H9 (cell line): ENCODE data around the gene FHOD3. TPM values are rescaled to one million over a fixed set of nuclear protein-coding genes. Genes with fewer than 3 reads are reported as not detected.

Experiments used
- DNase-seq: peaks from one replicate; pipeline ENCODE4 v3.0.0-alpha.2; 2017
- H2AFZ ChIP-seq: one replicate; pipeline ENCODE4 v1.6.1; 2013; ENCODE audit warnings: mild to moderate bottlenecking, low read length, control low read depth, moderate library complexity
- H2AK5ac ChIP-seq: 2 replicates; pipeline ENCODE4 v1.6.1; 2013; ENCODE audit warnings: low read length, control low read depth, mixed read lengths; ENCODE audit not compliant: insufficient read length
- H2BK120ac ChIP-seq: one replicate; pipeline ENCODE4 v1.6.1; 2013; ENCODE audit warnings: low read depth, mild to moderate bottlenecking, low read length, control low read depth, inconsistent platforms; ENCODE audit not compliant: poor library complexity, severe bottlenecking
- H2BK12ac ChIP-seq: 2 replicates; pipeline ENCODE4 v1.6.1; 2013; ENCODE audit warnings: low read length, control low read depth, mixed read lengths, low read depth; ENCODE audit not compliant: insufficient read length
- H2BK15ac ChIP-seq: 2 replicates; pipeline ENCODE4 v1.6.1; 2013; ENCODE audit warnings: low read depth, low read length, control low read depth
- H2BK20ac ChIP-seq: one replicate; pipeline ENCODE4 v1.6.1; 2013; ENCODE audit warnings: low read depth, mild to moderate bottlenecking, low read length, control low read depth, inconsistent platforms; ENCODE audit not compliant: poor library complexity, severe bottlenecking
- H2BK5ac ChIP-seq: 2 replicates; pipeline ENCODE4 v1.6.1; 2013; ENCODE audit warnings: low read length, control low read depth, mixed read lengths; ENCODE audit not compliant: insufficient read length
- H3K14ac ChIP-seq: 2 replicates; pipeline ENCODE4 v1.6.1; 2013; ENCODE audit warnings: low read length, control low read depth; ENCODE audit not compliant: insufficient read depth
- H3K18ac ChIP-seq: 2 replicates; pipeline ENCODE4 v1.6.1; 2013; ENCODE audit warnings: low read depth, mild to moderate bottlenecking, mixed read lengths, low read length, control low read depth; ENCODE audit not compliant: insufficient read length
- H3K23ac ChIP-seq: 2 replicates; pipeline ENCODE4 v1.6.1; 2013; ENCODE audit warnings: low read length, control low read depth, mixed read lengths, low read depth; ENCODE audit not compliant: insufficient read length
- H3K23me2 ChIP-seq: 2 replicates; pipeline ENCODE4 v1.6.1; 2013; ENCODE audit warnings: low read depth, mild to moderate bottlenecking, mixed read lengths, low read length, control low read depth; ENCODE audit not compliant: insufficient read length, poor library complexity, severe bottlenecking
- H3K27ac ChIP-seq: 2 replicates; pipeline ENCODE4 v1.5.1; 2013; ENCODE audit warnings: low read length, control low read depth, mixed read lengths, low read depth; ENCODE audit not compliant: insufficient read length
- H3K27me3 ChIP-seq: 2 replicates; pipeline ENCODE4 v1.6.1; 2013; ENCODE audit warnings: low read length, control low read depth, inconsistent platforms; ENCODE audit not compliant: insufficient read depth
- H3K4ac ChIP-seq: 2 replicates; pipeline ENCODE4 v1.6.1; 2013; ENCODE audit warnings: low read depth, mild to moderate bottlenecking, control low read depth, inconsistent platforms, low read length, moderate library complexity
- H3K4me1 ChIP-seq: 2 replicates; pipeline ENCODE4 v1.6.1; 2013; ENCODE audit warnings: low read length, control low read depth, inconsistent platforms; ENCODE audit not compliant: insufficient read depth
- H3K4me2 ChIP-seq: 2 replicates; pipeline ENCODE4 v1.6.1; 2013; ENCODE audit warnings: low read length, control low read depth, mixed read lengths; ENCODE audit not compliant: insufficient read length, insufficient read depth
- H3K56ac ChIP-seq: 2 replicates; pipeline ENCODE4 v1.6.1; 2013; ENCODE audit warnings: low read depth, mild to moderate bottlenecking, mixed read lengths, low read length, control low read depth; ENCODE audit not compliant: insufficient read length
- H3K79me1 ChIP-seq: 2 replicates; pipeline ENCODE4 v1.6.1; 2013; ENCODE audit warnings: low read depth, mild to moderate bottlenecking, moderate library complexity, low read length, control low read depth, inconsistent platforms; ENCODE audit not compliant: insufficient read depth, poor library complexity, severe bottlenecking
- H3K79me2 ChIP-seq: 2 replicates; pipeline ENCODE4 v1.6.1; 2013; ENCODE audit warnings: low read length, control low read depth, inconsistent platforms; ENCODE audit not compliant: insufficient read depth
- H3K9ac ChIP-seq: 2 replicates; pipeline ENCODE4 v1.6.1; 2013; ENCODE audit warnings: low read length, control low read depth, mixed read lengths; ENCODE audit not compliant: insufficient read length; ENCODE audit errors: extremely low read depth
- H3K9me3 ChIP-seq: one replicate; pipeline ENCODE4 v1.6.1; 2013; ENCODE audit warnings: low read depth, low read length, inconsistent platforms; ENCODE audit not compliant: control insufficient read depth
- H3T11ph ChIP-seq: one replicate; pipeline ENCODE4 v1.6.1; 2013; ENCODE audit warnings: mild to moderate bottlenecking, low read length, control low read depth, inconsistent platforms
- H4K20me1 ChIP-seq: one replicate; pipeline ENCODE4 v1.6.1; 2013; ENCODE audit not compliant: control insufficient read depth, insufficient read length, insufficient read depth
- H4K5ac ChIP-seq: 2 replicates; pipeline ENCODE4 v1.6.1; 2013; ENCODE audit warnings: low read depth, mild to moderate bottlenecking, mixed read lengths, low read length, control low read depth; ENCODE audit not compliant: insufficient read length
- H4K8ac ChIP-seq: replicated peaks from 2 replicates; pipeline ENCODE4 v1.6.1; 2013; ENCODE audit warnings: low read length, control low read depth, mixed read lengths, low read depth; ENCODE audit not compliant: insufficient read length
- H4K91ac ChIP-seq: 2 replicates; pipeline ENCODE4 v1.6.1; 2013; ENCODE audit warnings: low read depth, mild to moderate bottlenecking, moderate library complexity, mixed read lengths, low read length, control low read depth; ENCODE audit not compliant: insufficient read length
- H3K27ac Mint-ChIP-seq, 3 experiments: 2 replicates in 2 of 3; 3 replicates in 1 of 3; pipeline ENCODE4 v1.8.0; 2020 to 2021; ENCODE audit warnings: mixed read lengths in 3 of 3, mild to moderate bottlenecking in 1 of 3, moderate library complexity in 1 of 3
- H3K27me3 Mint-ChIP-seq: 2 replicates; pipeline ENCODE4 v1.8.0; 2021; ENCODE audit warnings: low read depth, mild to moderate bottlenecking, moderate library complexity, mixed read lengths
- H3K36me3 Mint-ChIP-seq, 3 experiments: 2 replicates in 2 of 3; 3 replicates in 1 of 3; pipeline ENCODE4 v1.8.0; 2020 to 2021; ENCODE audit warnings: low read depth in 3 of 3, mixed read lengths in 3 of 3; ENCODE audit not compliant: insufficient read depth in 1 of 3
- H3K4me1 Mint-ChIP-seq, 2 experiments: 2 replicates each; pipeline ENCODE4 v1.8.0; 2020; ENCODE audit warnings: mixed read lengths in 2 of 2
- H3K4me3 Mint-ChIP-seq, 2 experiments: 2 replicates in 1 of 2; 3 replicates in 1 of 2; pipeline ENCODE4 v1.8.0; 2020 to 2021; ENCODE audit warnings: mild to moderate bottlenecking in 2 of 2, mixed read lengths in 2 of 2, moderate library complexity in 1 of 2
- H3K9me3 Mint-ChIP-seq, 2 experiments: 2 replicates in 1 of 2; 3 replicates in 1 of 2; pipeline ENCODE4 v1.8.0; 2020; ENCODE audit warnings: mild to moderate bottlenecking in 2 of 2, mixed read lengths in 2 of 2, moderate library complexity in 1 of 2
- CTCF ChIP-seq: fragments of 200-600 bp; sonication (generic); conservative IDR thresholded peaks from 3 replicates; pipeline ENCODE4 v1.8.0; 2021; ENCODE audit warnings: antibody characterized with exemption, mild to moderate bottlenecking
- WGBS: extraction: QIAGEN DNeasy Blood & Tissue Kit; methylation state at CpG from one replicate; pipeline ENCODE4 v1.1.7; 2013; ENCODE audit warnings: missing lambda C conversion rate, low lambda C conversion rate, mixed read lengths; ENCODE audit not compliant: insufficient read length; ENCODE audit errors: extremely low coverage; 5-methylcytosine and 5-hydroxymethylcytosine counted together
- total RNA-seq: library from RNA; stranded (reverse); gene quantifications from 2 replicates; pipeline ENCODE4 v1.2.1, GENCODE V29; 2021

Gene FHOD3
- total RNA-seq, 1 experiment from 2014 or later: 8.0 TPM

GRCh38 chr18:36769611-36770314 lies 472.2 kb downstream of the FHOD3 start:
- no peaks in the 10 kb centered on the region for H3K9me3 ChIP-seq
- no peak overlapping the region for H4K5ac ChIP-seq
- DNase-seq: peak; percentile 72
- no peak overlapping the region for H2BK20ac ChIP-seq
- H4K20me1 ChIP-seq: no peaks in the 10 kb centered on the region
- H3K23me2 ChIP-seq: no peaks in the 10 kb centered on the region
- Mint-ChIP-seq H3K4me3 (no peak overlapping the region), H3K36me3 (no peaks in the 10 kb centered on the region), H3K4me1 (peaks cover 10 to 11% of the 10 kb centered on the region in 2 experiments), H3K9me3 (no peaks in the 10 kb centered on the region), H3K27ac (no peak overlapping the region), H3K27me3 (no peaks in the 10 kb centered on the region)
- H3K18ac ChIP-seq: no peak overlapping the region
- H2BK5ac ChIP-seq: no peak overlapping the region
- H3K23ac ChIP-seq: no peak overlapping the region
- H3K79me1 ChIP-seq: no peaks in the 10 kb centered on the region
- no peak overlapping the region for H2AFZ ChIP-seq
- no peak overlapping the region for H3K27ac ChIP-seq
- H4K91ac ChIP-seq: no peak overlapping the region
- no CpG with 5 or more reads among the region's 6 CpGs for WGBS
- peak; percentile 82 for TF ChIP-seq CTCF
- H3K4me1 ChIP-seq: peaks cover 2% of the 10 kb centered on the region; the same call in 1 of the 2 replicates
- H2AK5ac ChIP-seq: no peak overlapping the region
- H2BK12ac ChIP-seq: no peak overlapping the region
- no peak overlapping the region for H2BK15ac ChIP-seq
- H3K4ac ChIP-seq: no peak overlapping the region
- H2BK120ac ChIP-seq: no peak overlapping the region
- no peaks in the 10 kb centered on the region for H3K27me3 ChIP-seq
- no peak overlapping the region for H3T11ph ChIP-seq
- no peak overlapping the region for H3K14ac ChIP-seq
- no peak overlapping the region for H3K56ac ChIP-seq
- no peak overlapping the region for H3K4me2 ChIP-seq
- no peaks in the 10 kb centered on the region for H3K79me2 ChIP-seq
- no peak overlapping the region for H3K9ac ChIP-seq
- no peak overlapping the region for H4K8ac ChIP-seq
